H9 (cell line): ENCODE results near the gene ADORA1. TPM values are rescaled to one million over a fixed set of nuclear protein-coding genes. Genes with fewer than 3 reads are reported as not detected.

Source experiments
- DNase-seq: peaks from one replicate; pipeline ENCODE4 v3.0.0-alpha.2; 2017
- H2AFZ ChIP-seq: one replicate; pipeline ENCODE4 v1.6.1; 2013; ENCODE audit warnings: mild to moderate bottlenecking, low read length, control low read depth, moderate library complexity
- H2AK5ac ChIP-seq: 2 replicates; pipeline ENCODE4 v1.6.1; 2013; ENCODE audit warnings: low read length, control low read depth, mixed read lengths; ENCODE audit not compliant: insufficient read length
- H2BK120ac ChIP-seq: one replicate; pipeline ENCODE4 v1.6.1; 2013; ENCODE audit warnings: low read depth, mild to moderate bottlenecking, low read length, control low read depth, inconsistent platforms; ENCODE audit not compliant: poor library complexity, severe bottlenecking
- H2BK12ac ChIP-seq: 2 replicates; pipeline ENCODE4 v1.6.1; 2013; ENCODE audit warnings: low read length, control low read depth, mixed read lengths, low read depth; ENCODE audit not compliant: insufficient read length
- H2BK15ac ChIP-seq: 2 replicates; pipeline ENCODE4 v1.6.1; 2013; ENCODE audit warnings: low read depth, low read length, control low read depth
- H2BK20ac ChIP-seq: one replicate; pipeline ENCODE4 v1.6.1; 2013; ENCODE audit warnings: low read depth, mild to moderate bottlenecking, low read length, control low read depth, inconsistent platforms; ENCODE audit not compliant: poor library complexity, severe bottlenecking
- H2BK5ac ChIP-seq: 2 replicates; pipeline ENCODE4 v1.6.1; 2013; ENCODE audit warnings: low read length, control low read depth, mixed read lengths; ENCODE audit not compliant: insufficient read length
- H3K14ac ChIP-seq: 2 replicates; pipeline ENCODE4 v1.6.1; 2013; ENCODE audit warnings: low read length, control low read depth; ENCODE audit not compliant: insufficient read depth
- H3K18ac ChIP-seq: 2 replicates; pipeline ENCODE4 v1.6.1; 2013; ENCODE audit warnings: low read depth, mild to moderate bottlenecking, mixed read lengths, low read length, control low read depth; ENCODE audit not compliant: insufficient read length
- H3K23ac ChIP-seq: 2 replicates; pipeline ENCODE4 v1.6.1; 2013; ENCODE audit warnings: low read length, control low read depth, mixed read lengths, low read depth; ENCODE audit not compliant: insufficient read length
- H3K23me2 ChIP-seq: 2 replicates; pipeline ENCODE4 v1.6.1; 2013; ENCODE audit warnings: low read depth, mild to moderate bottlenecking, mixed read lengths, low read length, control low read depth; ENCODE audit not compliant: insufficient read length, poor library complexity, severe bottlenecking
- H3K27ac ChIP-seq: 2 replicates; pipeline ENCODE4 v1.5.1; 2013; ENCODE audit warnings: low read length, control low read depth, mixed read lengths, low read depth; ENCODE audit not compliant: insufficient read length
- H3K27me3 ChIP-seq: 2 replicates; pipeline ENCODE4 v1.6.1; 2013; ENCODE audit warnings: low read length, control low read depth, inconsistent platforms; ENCODE audit not compliant: insufficient read depth
- H3K4ac ChIP-seq: 2 replicates; pipeline ENCODE4 v1.6.1; 2013; ENCODE audit warnings: low read depth, mild to moderate bottlenecking, control low read depth, inconsistent platforms, low read length, moderate library complexity
- H3K4me1 ChIP-seq: 2 replicates; pipeline ENCODE4 v1.6.1; 2013; ENCODE audit warnings: low read length, control low read depth, inconsistent platforms; ENCODE audit not compliant: insufficient read depth
- H3K4me2 ChIP-seq: 2 replicates; pipeline ENCODE4 v1.6.1; 2013; ENCODE audit warnings: low read length, control low read depth, mixed read lengths; ENCODE audit not compliant: insufficient read length, insufficient read depth
- H3K56ac ChIP-seq: 2 replicates; pipeline ENCODE4 v1.6.1; 2013; ENCODE audit warnings: low read depth, mild to moderate bottlenecking, mixed read lengths, low read length, control low read depth; ENCODE audit not compliant: insufficient read length
- H3K79me1 ChIP-seq: 2 replicates; pipeline ENCODE4 v1.6.1; 2013; ENCODE audit warnings: low read depth, mild to moderate bottlenecking, moderate library complexity, low read length, control low read depth, inconsistent platforms; ENCODE audit not compliant: insufficient read depth, poor library complexity, severe bottlenecking
- H3K79me2 ChIP-seq: 2 replicates; pipeline ENCODE4 v1.6.1; 2013; ENCODE audit warnings: low read length, control low read depth, inconsistent platforms; ENCODE audit not compliant: insufficient read depth
- H3K9ac ChIP-seq: 2 replicates; pipeline ENCODE4 v1.6.1; 2013; ENCODE audit warnings: low read length, control low read depth, mixed read lengths; ENCODE audit not compliant: insufficient read length; ENCODE audit errors: extremely low read depth
- H3K9me3 ChIP-seq: one replicate; pipeline ENCODE4 v1.6.1; 2013; ENCODE audit warnings: low read depth, low read length, inconsistent platforms; ENCODE audit not compliant: control insufficient read depth
- H3T11ph ChIP-seq: one replicate; pipeline ENCODE4 v1.6.1; 2013; ENCODE audit warnings: mild to moderate bottlenecking, low read length, control low read depth, inconsistent platforms
- H4K20me1 ChIP-seq: one replicate; pipeline ENCODE4 v1.6.1; 2013; ENCODE audit not compliant: control insufficient read depth, insufficient read length, insufficient read depth
- H4K5ac ChIP-seq: 2 replicates; pipeline ENCODE4 v1.6.1; 2013; ENCODE audit warnings: low read depth, mild to moderate bottlenecking, mixed read lengths, low read length, control low read depth; ENCODE audit not compliant: insufficient read length
- H4K8ac ChIP-seq: replicated peaks from 2 replicates; pipeline ENCODE4 v1.6.1; 2013; ENCODE audit warnings: low read length, control low read depth, mixed read lengths, low read depth; ENCODE audit not compliant: insufficient read length
- H4K91ac ChIP-seq: 2 replicates; pipeline ENCODE4 v1.6.1; 2013; ENCODE audit warnings: low read depth, mild to moderate bottlenecking, moderate library complexity, mixed read lengths, low read length, control low read depth; ENCODE audit not compliant: insufficient read length
- H3K27ac Mint-ChIP-seq, 3 experiments: 2 replicates in 2 of 3; 3 replicates in 1 of 3; pipeline ENCODE4 v1.8.0; 2020 to 2021; ENCODE audit warnings: mixed read lengths in 3 of 3, mild to moderate bottlenecking in 1 of 3, moderate library complexity in 1 of 3
- H3K27me3 Mint-ChIP-seq: 2 replicates; pipeline ENCODE4 v1.8.0; 2021; ENCODE audit warnings: low read depth, mild to moderate bottlenecking, moderate library complexity, mixed read lengths
- H3K36me3 Mint-ChIP-seq, 3 experiments: 2 replicates in 2 of 3; 3 replicates in 1 of 3; pipeline ENCODE4 v1.8.0; 2020 to 2021; ENCODE audit warnings: low read depth in 3 of 3, mixed read lengths in 3 of 3; ENCODE audit not compliant: insufficient read depth in 1 of 3
- H3K4me1 Mint-ChIP-seq, 2 experiments: 2 replicates each; pipeline ENCODE4 v1.8.0; 2020; ENCODE audit warnings: mixed read lengths in 2 of 2
- H3K4me3 Mint-ChIP-seq, 2 experiments: 2 replicates in 1 of 2; 3 replicates in 1 of 2; pipeline ENCODE4 v1.8.0; 2020 to 2021; ENCODE audit warnings: mild to moderate bottlenecking in 2 of 2, mixed read lengths in 2 of 2, moderate library complexity in 1 of 2
- H3K9me3 Mint-ChIP-seq, 2 experiments: 2 replicates in 1 of 2; 3 replicates in 1 of 2; pipeline ENCODE4 v1.8.0; 2020; ENCODE audit warnings: mild to moderate bottlenecking in 2 of 2, mixed read lengths in 2 of 2, moderate library complexity in 1 of 2
- CTCF ChIP-seq: fragments of 200-600 bp; sonication (generic); conservative IDR thresholded peaks from 3 replicates; pipeline ENCODE4 v1.8.0; 2021; ENCODE audit warnings: antibody characterized with exemption, mild to moderate bottlenecking
- WGBS: extraction: QIAGEN DNeasy Blood & Tissue Kit; methylation state at CpG from one replicate; pipeline ENCODE4 v1.1.7; 2013; ENCODE audit warnings: missing lambda C conversion rate, low lambda C conversion rate, mixed read lengths; ENCODE audit not compliant: insufficient read length; ENCODE audit errors: extremely low coverage; 5-methylcytosine and 5-hydroxymethylcytosine counted together
- total RNA-seq: library from RNA; stranded (reverse); gene quantifications from 2 replicates; pipeline ENCODE4 v1.2.1, GENCODE V29; 2021

Gene ADORA1
- total RNA-seq, 1 experiment from 2014 or later: 1.3 TPM

DNA sequence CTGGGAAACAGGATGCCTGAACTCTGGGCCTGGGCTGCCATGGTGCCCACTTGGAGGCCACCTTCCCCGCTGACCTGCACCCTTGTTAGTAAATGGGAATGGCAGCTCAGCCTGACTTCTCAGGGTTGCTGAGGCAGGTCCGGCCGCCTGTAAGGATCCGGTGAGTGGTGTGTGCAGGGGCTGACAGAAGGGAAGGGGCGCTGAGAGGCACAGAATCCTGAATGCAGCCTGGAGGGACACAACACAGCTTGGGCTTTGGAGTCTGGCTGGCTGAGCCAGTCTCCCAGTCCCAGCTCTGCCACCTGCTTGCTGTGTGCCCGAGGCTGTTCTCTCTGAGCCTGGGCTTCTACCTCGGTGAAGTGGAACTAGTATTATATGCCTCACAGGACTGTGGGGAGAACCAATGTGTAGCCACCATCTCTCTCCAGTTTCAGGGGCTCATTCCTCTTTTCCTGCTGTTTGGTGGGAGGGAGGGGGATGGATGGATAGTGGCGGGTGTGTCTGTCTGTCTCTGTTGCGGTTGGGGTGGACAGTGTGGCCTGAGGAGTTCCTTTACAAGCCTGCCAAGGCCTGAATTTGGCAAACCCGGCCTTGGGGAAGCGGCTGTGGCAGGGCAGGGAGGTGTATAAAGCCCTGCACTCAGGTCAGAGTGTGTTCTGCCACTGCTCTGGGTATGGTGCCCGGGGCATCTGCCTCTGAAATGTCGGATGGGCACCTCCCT, 18.0 kb downstream of the ADORA1 start:
- Histone ChIP-seq H3K79me1 (no peaks in the 10 kb centered on the region), H2BK120ac (no peak overlapping the region), H2BK5ac (no peak overlapping the region), H3K56ac (no peak overlapping the region), H3T11ph (no peak overlapping the region), H3K9me3 (no peaks in the 10 kb centered on the region), H3K27ac (no peak overlapping the region), H3K4ac (no peak overlapping the region), H3K23me2 (no peaks in the 10 kb centered on the region), H3K79me2 (no peaks in the 10 kb centered on the region), H3K23ac (no peak overlapping the region), H2AFZ (no peak overlapping the region), H2AK5ac (no peak overlapping the region), H4K8ac (no peak overlapping the region), H4K20me1 (no peaks in the 10 kb centered on the region), H3K14ac (no peak overlapping the region), H2BK12ac (no peak overlapping the region), H3K27me3 (no peaks in the 10 kb centered on the region), H2BK15ac (no peak overlapping the region), H3K4me2 (no peak overlapping the region), H2BK20ac (no peak overlapping the region), H3K18ac (no peak overlapping the region), H4K5ac (no peak overlapping the region), H4K91ac (no peak overlapping the region), H3K4me1 (peaks cover 18% of the 10 kb centered on the region; the same call in 1 of the 2 replicates), H3K9ac (no peak overlapping the region)
- no peak for DNase-seq
- peaks cover 0 to 9% (median 2%) of the 10 kb centered on the region in 3 experiments; a peak in 3 of 7 replicates for H3K36me3 Mint-ChIP-seq
- TF ChIP-seq CTCF: no peak
- peaks cover 4 to 8% of the 10 kb centered on the region in 2 experiments; a peak in 3 of 5 replicates for H3K9me3 Mint-ChIP-seq
- H3K4me3 Mint-ChIP-seq: no peak overlapping the region
- no peaks in the 10 kb centered on the region; the same call in 1 of the 2 replicates for H3K27me3 Mint-ChIP-seq
- WGBS: no CpG with 5 or more reads among the region's 13 CpGs
- H3K4me1 Mint-ChIP-seq: peaks cover 55 to 72% of the 10 kb centered on the region in 2 experiments
- peak overlapping the region in 1 of 3 experiments; percentile 10; a peak in 1 of 7 replicates for H3K27ac Mint-ChIP-seq
